NCI-H1105 treated with DMSO at 0.1 percent for 48 hours (cell line): ENCODE measurements around the gene TIGAR.

Experiments
- DNase-seq: peaks from one replicate; lab custom pipeline; 2025; lab: John Stamatoyannopoulos, UW

Gene TIGAR

GRCh38 chr12:4320853-4321701 is at the start of gene TIGAR:
TIGAR (plus strand) TSS chr12:4321213; CDS start chr12:4321272, 59 bp downstream.
- DNase-seq = peak; percentile 91

- peak; percentile 37 for DNase-seq
Measured at GRCh38 chr12:4271717-4272423, 49.1 kb upstream of the TIGAR start.

- DNase-seq = no peak
Measured at GRCh38 chr12:4272424-4273272, 48.4 kb upstream of the TIGAR start.

- DNase-seq = no peak
Measured at GRCh38 chr12:4273273-4273651, 47.8 kb upstream of the TIGAR start.

GRCh38 chr12:4273652-4274395 is 47.2 kb upstream of the TIGAR start, which contains the start of gene CCND2:
CCND2 (plus strand) TSS chr12:4273762; CDS start chr12:4274041, 279 bp downstream.
- DNase-seq = peak; percentile 50

- DNase-seq = no peak
Measured at GRCh38 chr12:4274396-4275015, 46.5 kb upstream of the TIGAR start.

GRCh38 chr12:4275016-4275869 is 45.8 kb upstream of the TIGAR start:
- DNase-seq = no peak

GRCh38 chr12:4275870-4276301 is 45.1 kb upstream of the TIGAR start:
- no peak for DNase-seq

GRCh38 chr12:4276524-4277204 is 44.3 kb upstream of the TIGAR start:
- DNase-seq = peak; percentile 87

- DNase-seq = no peak
Measured at GRCh38 chr12:4277205-4277543, 43.8 kb upstream of the TIGAR start.

GRCh38 chr12:4277857-4278256 is 43.2 kb upstream of the TIGAR start:
- no peak for DNase-seq

- DNase-seq = no peak
Measured at GRCh38 chr12:4278329-4279197, 42.5 kb upstream of the TIGAR start.

- no peak for DNase-seq
Measured at GRCh38 chr12:4279198-4279690, 41.8 kb upstream of the TIGAR start.

- DNase-seq = no peak
Measured at GRCh38 chr12:4280351-4281163, 40.5 kb upstream of the TIGAR start.

GRCh38 chr12:4281173-4281654 is 39.8 kb upstream of the TIGAR start:
- no peak for DNase-seq

GRCh38 chr12:4282103-4282891 is 38.7 kb upstream of the TIGAR start:
- no peak for DNase-seq
